Uterus (tissue), 4 donors: ENCODE measurements around the gene LRRC2. TPM values are rescaled to one million over a fixed set of nuclear protein-coding genes. Genes with fewer than 3 reads are reported as not detected.

ENCODE experiments used
- DNase-seq, 2 donors: peaks; one replicate each; pipeline ENCODE4 v3.0.0-alpha.2; 2019 to 2020
- H3K27ac ChIP-seq, 2 donors: fragments of 200-600 bp; sonication (generic); 1 replicate in 1 of 2; 2 replicates in 1 of 2; pipeline ENCODE4 v1.5.1; 2016 to 2018
- H3K27me3 ChIP-seq, 2 donors: fragments of 200-600 bp; sonication (generic); one replicate each; pipeline ENCODE4 v1.5.1; 2018 to 2019; ENCODE audit warnings: control low read depth in 1 of 2
- H3K36me3 ChIP-seq, 2 donors: fragments of 200-600 bp; sonication (generic); one replicate each; pipeline ENCODE4 v1.5.1; 2019; ENCODE audit warnings: control low read depth in 1 of 2
- H3K4me1 ChIP-seq, 2 donors: fragments of 200-600 bp; sonication (generic); one replicate each; pipeline ENCODE4 v1.5.1; 2018 to 2019; ENCODE audit warnings: control low read depth in 1 of 2
- H3K4me3 ChIP-seq, 2 donors: fragments of 200-600 bp; sonication (generic); 1 replicate in 1 of 2; 2 replicates in 1 of 2; pipeline ENCODE4 v1.5.1; 2018 to 2019; ENCODE audit warnings: mild to moderate bottlenecking in 1 of 2
- H3K9me3 ChIP-seq, 2 donors: fragments of 200-600 bp; sonication (generic); one replicate each; pipeline ENCODE4 v1.5.1; 2019; ENCODE audit warnings: control low read depth in 1 of 2
- CTCF ChIP-seq, 4 experiments: fragments of 200-600 bp in 2 of 4; fragments of 450-650 bp in 2 of 4; sonication (generic) in 2 of 4; IDR thresholded peaks; one replicate each; pipeline ENCODE4 v1.5.1; 2016 to 2019; ENCODE audit warnings: antibody characterized with exemption in 4 of 4, mild to moderate bottlenecking in 2 of 4, moderate library complexity in 1 of 4
- POLR2A ChIP-seq, 2 donors: fragments of 450-650 bp; IDR thresholded peaks; one replicate each; pipeline ENCODE4 v1.6.1; 2016; ENCODE audit warnings: antibody characterized with exemption in 2 of 2, mild to moderate bottlenecking in 1 of 2, moderate library complexity in 1 of 2
- intact Hi-C: fragments of 100-400 bp; cut with DNase I; formaldehyde crosslinking; loops from one replicate; pipeline ENCODE4 v1.15.1; 2023; ENCODE audit warnings: low total_unique reads
- total RNA-seq, 4 donors: library from RNA; depleted of rRNA in 3 of 4; stranded (reverse); fragments of >200 nt in 3 of 4; gene quantifications; one replicate each; pipeline versions ENCODE4 v1.1.0 to v1.2.4, GENCODE V29; 2014 to 2023
- donor health status: DM: yes; HTN: yes; CAD: no.

The LRRC2 gene
- total RNA-seq, 4 donors from 2014 or later = 1.0 to 10.7 (median 5.9) TPM

GRCh38 chr3:46506526-46506925, 59.6 kb downstream of the LRRC2 start:
- intact Hi-C loops = no loop called here
- H3K4me3 ChIP-seq = no peak overlapping the region
- H3K27ac ChIP-seq = no peak overlapping the region
- H3K9me3 ChIP-seq = no peaks in the 10 kb centered on the region
- no peaks in the 10 kb centered on the region for H3K36me3 ChIP-seq
- H3K27me3 ChIP-seq = no peaks in the 10 kb centered on the region
- no peak for DNase-seq
- H3K4me1 ChIP-seq = no peaks in the 10 kb centered on the region
- TF ChIP-seq CTCF (IDR thresholded peaks at IDR 0.05) (no peak), POLR2A (IDR thresholded peaks at IDR 0.05) (no peak)

- H3K9me3 ChIP-seq = no peaks in the 10 kb centered on the region
- H3K27me3 ChIP-seq = no peaks in the 10 kb centered on the region
- no peak overlapping the region for H3K4me3 ChIP-seq
- DNase-seq = no peak
- intact Hi-C loops = no loop called here
- H3K4me1 ChIP-seq = no peaks in the 10 kb centered on the region
- H3K36me3 ChIP-seq = no peaks in the 10 kb centered on the region
- TF ChIP-seq CTCF (IDR thresholded peaks at IDR 0.05) (no peak), POLR2A (IDR thresholded peaks at IDR 0.05) (no peak)
- H3K27ac ChIP-seq = no peak overlapping the region
Measured at GRCh38 chr3:46505953-46506352, 60.1 kb downstream of the LRRC2 start.

GRCh38 chr3:46504789-46505188, 61.3 kb downstream of the LRRC2 start:
- no peak for DNase-seq
- intact Hi-C loops = no loop called here

DNA sequence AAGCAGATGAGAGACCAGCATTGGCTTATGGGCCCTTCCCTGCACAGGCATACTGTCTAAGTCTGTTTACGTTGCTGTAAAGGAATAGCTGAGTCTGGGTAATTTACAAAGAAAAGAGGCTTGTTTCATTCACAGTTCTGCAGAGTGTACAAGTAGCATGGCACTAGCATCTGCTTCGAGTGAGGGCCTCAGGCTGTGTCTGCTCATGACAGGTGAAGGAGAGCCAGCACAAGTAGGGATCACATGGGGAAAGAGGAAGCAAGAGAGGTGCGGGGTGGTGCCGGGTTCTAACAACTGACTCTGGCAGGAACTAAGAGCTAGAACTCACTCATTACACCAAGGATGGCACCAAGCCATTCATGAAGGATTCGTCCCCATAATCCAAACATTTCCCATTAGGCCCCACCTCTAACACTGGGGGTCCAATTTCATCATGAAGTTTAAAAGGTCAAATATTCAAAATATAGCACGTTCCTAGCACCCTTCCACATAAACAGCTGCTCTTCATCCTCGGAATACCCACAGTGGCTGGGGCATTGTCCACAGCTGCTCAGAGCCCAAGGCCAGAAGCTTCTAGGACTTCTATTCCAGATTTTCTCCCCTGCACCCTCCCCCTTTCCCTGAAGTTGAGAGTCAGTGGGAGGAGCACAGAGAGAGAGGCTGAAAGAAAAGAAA, 62.8 kb downstream of the LRRC2 start:
- intact Hi-C loops = no loop called here
- Histone ChIP-seq H3K9me3 (no peaks in the 10 kb centered on the region), H3K27ac (no peak overlapping the region), H3K4me3 (no peak overlapping the region), H3K4me1 (no peaks in the 10 kb centered on the region), H3K27me3 (no peaks in the 10 kb centered on the region), H3K36me3 (no peaks in the 10 kb centered on the region)
- no peak for TF ChIP-seq POLR2A (IDR thresholded peaks at IDR 0.05)
- TF ChIP-seq CTCF (IDR thresholded peaks at IDR 0.05) = no peak
- no peak for DNase-seq

More at GRCh38 chr3:46504789-46505188, 61.3 kb downstream of the LRRC2 start:
- H3K27me3 ChIP-seq = no peaks in the 10 kb centered on the region
- TF ChIP-seq CTCF (IDR thresholded peaks at IDR 0.05) = no peak
- TF ChIP-seq POLR2A (IDR thresholded peaks at IDR 0.05) = no peak
- H3K4me3 ChIP-seq = no peak overlapping the region
- H3K27ac ChIP-seq = no peak overlapping the region
- H3K9me3 ChIP-seq = no peaks in the 10 kb centered on the region
- H3K4me1 ChIP-seq = no peaks in the 10 kb centered on the region
- H3K36me3 ChIP-seq = no peaks in the 10 kb centered on the region

DNA sequence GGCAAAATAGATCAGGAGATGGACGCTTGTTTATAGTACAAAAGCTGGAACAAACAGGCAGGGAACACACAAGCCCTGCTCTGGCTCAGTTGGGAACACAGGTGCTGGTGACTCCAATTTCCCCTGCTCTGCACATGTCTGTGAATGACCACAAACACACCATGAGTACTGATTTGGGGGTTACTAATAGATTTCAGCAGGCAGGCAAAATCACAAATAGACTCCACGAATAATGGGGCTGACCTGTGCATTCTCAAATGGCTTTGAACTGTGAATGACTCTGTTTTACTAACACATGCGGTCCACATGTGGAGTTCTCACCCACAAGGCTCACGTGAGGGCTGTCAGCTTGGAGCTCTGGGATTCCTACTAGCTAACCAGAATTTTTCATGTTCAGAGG, 64.4 kb downstream of the LRRC2 start:
- H3K4me1 ChIP-seq = no peaks in the 10 kb centered on the region
- TF ChIP-seq CTCF (IDR thresholded peaks at IDR 0.05) = no peak
- TF ChIP-seq POLR2A (IDR thresholded peaks at IDR 0.05) = no peak
- DNase-seq = no peak
- no peaks in the 10 kb centered on the region for H3K36me3 ChIP-seq
- no peaks in the 10 kb centered on the region for H3K9me3 ChIP-seq
- no peak overlapping the region for H3K4me3 ChIP-seq
- intact Hi-C loops = no loop called here
- H3K27me3 ChIP-seq = no peaks in the 10 kb centered on the region
- H3K27ac ChIP-seq = no peak overlapping the region
